Articular chondrocyte of knee joint (primary cell): ENCODE results near the gene TBCD. TPM values are rescaled to one million over a fixed set of nuclear protein-coding genes. Genes with fewer than 3 reads are reported as not detected.

Experiments
- total RNA-seq: library from RNA; depleted of rRNA; stranded (reverse); fragments of >200 nt; gene quantifications from 2 replicates; pipeline ENCODE4 v1.2.3, GENCODE V29; 2012

TBCD gene
- total RNA-seq, result 38.8 and 52.8 TPM in 2 replicates

GRCh38 chr17:82751571-82752370 is at the start of gene TBCD:
Gene TBCD, plus strand, starts transcription at chr17:82752065. Its CDS starts 129 bp downstream, at chr17:82752194.

GRCh38 chr17:82716203-82717010 is 35.5 kb upstream of the TBCD start, which contains the start of gene FN3KRP:
Gene FN3KRP, plus strand, starts transcription at chr17:82716706. Its CDS starts 50 bp downstream, at chr17:82716756.

DNA sequence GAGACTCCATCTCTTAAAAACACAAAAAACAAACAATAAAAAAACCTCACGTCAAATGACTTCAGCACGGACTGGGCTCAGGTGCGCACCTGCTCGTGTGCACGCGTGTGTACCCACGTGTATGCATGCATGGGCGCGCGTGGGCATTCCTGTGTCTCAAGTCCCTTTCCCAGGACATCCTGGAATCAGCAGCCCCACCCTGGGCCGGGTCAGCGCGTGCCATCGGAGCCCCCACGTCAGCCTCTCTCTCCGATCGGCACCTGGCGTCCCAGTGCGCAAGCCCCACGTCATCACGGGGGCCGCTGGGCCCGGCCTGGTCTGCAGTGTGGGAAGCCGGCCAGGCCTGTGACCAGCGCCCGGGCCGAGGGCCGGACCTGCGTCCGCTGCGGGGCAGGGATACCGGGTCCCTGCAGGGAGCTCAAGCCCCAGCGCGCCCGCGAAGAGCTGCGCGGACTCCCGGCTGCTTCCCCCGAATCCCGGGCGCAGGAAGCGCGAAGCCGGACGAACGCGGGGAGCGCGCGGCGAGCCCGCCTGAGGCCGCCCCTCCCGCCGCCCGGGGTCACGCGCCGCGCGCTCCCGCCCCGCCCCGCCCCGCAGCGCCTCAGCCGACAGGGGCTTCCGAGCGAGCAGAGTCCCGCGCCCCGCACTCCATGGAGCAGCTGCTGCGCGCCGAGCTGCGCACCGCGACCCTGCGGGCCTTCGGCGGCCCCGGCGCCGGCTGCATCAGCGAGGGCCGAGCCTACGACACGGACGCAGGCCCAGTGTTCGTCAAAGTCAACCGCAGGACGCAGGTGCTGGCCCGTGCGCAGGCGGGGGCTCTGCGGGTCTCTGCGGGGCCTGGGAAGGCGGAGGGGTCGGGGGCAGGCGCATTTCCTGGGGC is 16.6 kb upstream of the TBCD start, which contains the start of gene FN3K:
FN3K (plus strand) TSS at position 629 of the 880 bp plus-strand sequence; CDS start at position 651, 22 bp downstream.

GRCh38 chr17:82839617-82840292 is 87.9 kb downstream of the TBCD start, which contains the start of gene ZNF750:
Gene ZNF750, minus strand, starts transcription at chr17:82840022. Its CDS starts 7,568 bp downstream, at chr17:82832454.

Other genes with a start within 250 kb of the TBCD start
- 23.1 and 25.3 TPM in 2 replicates for gene FOXK2, start 232.3 kb upstream of the TBCD start, total RNA-seq
- 49.3 and 73.0 TPM in 2 replicates for gene WDR45B, start 103.6 kb upstream of the TBCD start, total RNA-seq
- gene RAB40B, start 53.4 kb upstream of the TBCD start, total RNA-seq, result 6.8 and 9.2 TPM in 2 replicates
- gene FN3KRP, start 35.4 kb upstream of the TBCD start, total RNA-seq, result 11.5 and 17.8 TPM in 2 replicates
- gene FN3K, start 16.4 kb upstream of the TBCD start, total RNA-seq, result 2.4 and 3.1 TPM in 2 replicates
- gene ZNF750, start 88.0 kb downstream of the TBCD start, total RNA-seq, result not detected in 2 replicates